NB4 (cell line): ENCODE results near the gene ENAM.

Experiments
- DNase-seq: peaks from one replicate; pipeline ENCODE4 v3.0.0; 2010; ENCODE audit warnings: low read depth
- H3K4me3 ChIP-seq: one replicate; pipeline ENCODE4 v1.5.1; 2011; ENCODE audit warnings: mild to moderate bottlenecking, low read depth, low read length, moderate library complexity
- CTCF ChIP-seq: IDR thresholded peaks from one replicate; pipeline ENCODE4 v1.5.1; 2012; ENCODE audit warnings: low read depth, low read length
- MAX ChIP-seq: IDR thresholded peaks from 2 replicates; pipeline ENCODE4 v1.6.1; 2011; ENCODE audit warnings: low read depth, low read length
- MYC ChIP-seq: IDR thresholded peaks from 2 replicates; pipeline ENCODE4 v1.6.1; 2011; ENCODE audit warnings: low read depth, low read length
- POLR2A ChIP-seq: IDR thresholded peaks from 2 replicates; pipeline ENCODE4 v1.6.1; 2011; ENCODE audit warnings: mild to moderate bottlenecking; ENCODE audit not compliant: insufficient read length; ENCODE audit errors: extremely low read depth

The ENAM gene

GRCh38 chr4:70594196-70594595 lies 34.3 kb upstream of the ENAM start:
- H3K4me3 ChIP-seq: no peak overlapping the region
- no peak for DNase-seq
- TF ChIP-seq CTCF (no peak), MAX (no peak), POLR2A (no peak)

GRCh38 chr4:70600305-70600704 lies 28.2 kb upstream of the ENAM start:
- DNase-seq: no peak
- no peak for TF ChIP-seq MAX
- TF ChIP-seq CTCF: no peak
- TF ChIP-seq POLR2A: no peak
- TF ChIP-seq MYC: no peak
- H3K4me3 ChIP-seq: no peak overlapping the region

GRCh38 chr4:70600977-70601376 lies 27.6 kb upstream of the ENAM start:
- TF ChIP-seq POLR2A (no peak), MYC (no peak)

GRCh38 chr4:70601422-70602039 lies 27.0 kb upstream of the ENAM start:
- TF ChIP-seq MAX: no peak
- peak; percentile 84 for TF ChIP-seq CTCF
- peak; percentile 81 for DNase-seq
- no peak overlapping the region for H3K4me3 ChIP-seq

More at GRCh38 chr4:70600977-70601376, 27.6 kb upstream of the ENAM start:
- no peak for DNase-seq
- no peak overlapping the region for H3K4me3 ChIP-seq

- no peak for TF ChIP-seq CTCF
- no peak for TF ChIP-seq MYC
- no peak for TF ChIP-seq POLR2A
- no peak for TF ChIP-seq MAX
- no peak overlapping the region for H3K4me3 ChIP-seq
- DNase-seq: no peak
Measured at GRCh38 chr4:70603856-70604255, 24.7 kb upstream of the ENAM start.

GRCh38 chr4:70606459-70606858 lies 22.1 kb upstream of the ENAM start:
- no peak for TF ChIP-seq MAX
- no peak for TF ChIP-seq MYC
- no peak for TF ChIP-seq POLR2A
- no peak for TF ChIP-seq CTCF
- no peak overlapping the region for H3K4me3 ChIP-seq
- no peak for DNase-seq
